ENCODE data around the gene ACTR6. TPM values are rescaled to one million over a fixed set of nuclear protein-coding genes. Genes with fewer than 3 reads are reported as not detected.

The ACTR6 gene
- total RNA-seq, 1 donor: 19.2 TPM

DNA sequence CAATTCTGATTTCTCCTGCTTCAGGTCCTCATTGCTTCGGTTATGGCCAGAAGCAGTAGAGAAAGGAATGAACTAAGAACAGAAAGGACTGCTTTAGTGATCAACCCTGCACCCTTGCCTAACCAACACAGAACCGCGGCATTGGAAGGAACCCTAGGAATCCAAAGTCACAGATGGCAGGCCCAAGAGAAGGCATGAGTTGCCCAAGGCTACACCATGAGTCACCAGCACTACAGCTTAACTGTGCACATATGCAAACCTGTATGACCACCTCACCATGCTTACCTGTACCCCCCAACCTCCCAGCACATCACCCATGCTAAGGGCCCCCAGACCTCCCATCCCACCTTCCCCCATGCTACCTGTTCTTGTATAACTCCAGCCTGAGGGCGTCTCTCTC, 32.1 kb upstream of the ACTR6 start:
- Histone ChIP-seq H3K4me1 (ENCODE audit: insufficient read depth, low read length) (no peaks in the 10 kb centered on the region), H4K20me1 (ENCODE audit: insufficient read depth, low read length) (peaks cover 2% of the 10 kb centered on the region), H3K36me3 (ENCODE audit: insufficient read depth, low read length) (no peaks in the 10 kb centered on the region), H3K4me2 (ENCODE audit: insufficient read depth, low read length) (no peak overlapping the region), H3K4me3 (ENCODE audit: insufficient read depth, low read length) (no peak overlapping the region), H3K27ac (ENCODE audit: low read depth, low read length) (no peak overlapping the region), H2AFZ (ENCODE audit: low read length) (no peak overlapping the region), H3K9me3 (ENCODE audit: low read depth, low read length) (no peaks in the 10 kb centered on the region), H3K27me3 (ENCODE audit: insufficient read depth, low read length) (peaks cover 4% of the 10 kb centered on the region), H3K79me2 (ENCODE audit: insufficient read depth, low read length) (no peaks in the 10 kb centered on the region)
- TF ChIP-seq, protein P1, sequence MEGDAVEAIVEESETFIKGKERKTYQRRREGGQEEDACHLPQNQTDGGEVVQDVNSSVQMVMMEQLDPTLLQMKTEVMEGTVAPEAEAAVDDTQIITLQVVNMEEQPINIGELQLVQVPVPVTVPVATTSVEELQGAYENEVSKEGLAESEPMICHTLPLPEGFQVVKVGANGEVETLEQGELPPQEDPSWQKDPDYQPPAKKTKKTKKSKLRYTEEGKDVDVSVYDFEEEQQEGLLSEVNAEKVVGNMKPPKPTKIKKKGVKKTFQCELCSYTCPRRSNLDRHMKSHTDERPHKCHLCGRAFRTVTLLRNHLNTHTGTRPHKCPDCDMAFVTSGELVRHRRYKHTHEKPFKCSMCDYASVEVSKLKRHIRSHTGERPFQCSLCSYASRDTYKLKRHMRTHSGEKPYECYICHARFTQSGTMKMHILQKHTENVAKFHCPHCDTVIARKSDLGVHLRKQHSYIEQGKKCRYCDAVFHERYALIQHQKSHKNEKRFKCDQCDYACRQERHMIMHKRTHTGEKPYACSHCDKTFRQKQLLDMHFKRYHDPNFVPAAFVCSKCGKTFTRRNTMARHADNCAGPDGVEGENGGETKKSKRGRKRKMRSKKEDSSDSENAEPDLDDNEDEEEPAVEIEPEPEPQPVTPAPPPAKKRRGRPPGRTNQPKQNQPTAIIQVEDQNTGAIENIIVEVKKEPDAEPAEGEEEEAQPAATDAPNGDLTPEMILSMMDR (IDR thresholded peaks at IDR 0.05; ENCODE audit: extremely low read depth, low read depth, low read length): no peak
- DNase-seq (ENCODE audit: insufficient read length, low spot score, missing footprints): no peak

GRCh38 chr12:100169345-100169744, 31.3 kb upstream of the ACTR6 start:
- Histone ChIP-seq H2AFZ (ENCODE audit: low read length) (no peak overlapping the region), H3K4me1 (ENCODE audit: insufficient read depth, low read length) (no peaks in the 10 kb centered on the region), H3K4me2 (ENCODE audit: insufficient read depth, low read length) (no peak overlapping the region), H3K79me2 (ENCODE audit: insufficient read depth, low read length) (no peaks in the 10 kb centered on the region), H3K27ac (ENCODE audit: low read depth, low read length) (no peak overlapping the region), H3K4me3 (ENCODE audit: insufficient read depth, low read length) (no peak overlapping the region), H3K36me3 (ENCODE audit: insufficient read depth, low read length) (no peaks in the 10 kb centered on the region), H3K27me3 (ENCODE audit: insufficient read depth, low read length) (peaks cover 4% of the 10 kb centered on the region), H4K20me1 (ENCODE audit: insufficient read depth, low read length) (peaks cover under 1% of the 10 kb centered on the region), H3K9me3 (ENCODE audit: low read depth, low read length) (no peaks in the 10 kb centered on the region)
- TF ChIP-seq, protein P1 (IDR thresholded peaks at IDR 0.05; ENCODE audit: extremely low read depth, low read depth, low read length): no peak
- DNase-seq (ENCODE audit: insufficient read length, low spot score, missing footprints): no peak

DNA sequence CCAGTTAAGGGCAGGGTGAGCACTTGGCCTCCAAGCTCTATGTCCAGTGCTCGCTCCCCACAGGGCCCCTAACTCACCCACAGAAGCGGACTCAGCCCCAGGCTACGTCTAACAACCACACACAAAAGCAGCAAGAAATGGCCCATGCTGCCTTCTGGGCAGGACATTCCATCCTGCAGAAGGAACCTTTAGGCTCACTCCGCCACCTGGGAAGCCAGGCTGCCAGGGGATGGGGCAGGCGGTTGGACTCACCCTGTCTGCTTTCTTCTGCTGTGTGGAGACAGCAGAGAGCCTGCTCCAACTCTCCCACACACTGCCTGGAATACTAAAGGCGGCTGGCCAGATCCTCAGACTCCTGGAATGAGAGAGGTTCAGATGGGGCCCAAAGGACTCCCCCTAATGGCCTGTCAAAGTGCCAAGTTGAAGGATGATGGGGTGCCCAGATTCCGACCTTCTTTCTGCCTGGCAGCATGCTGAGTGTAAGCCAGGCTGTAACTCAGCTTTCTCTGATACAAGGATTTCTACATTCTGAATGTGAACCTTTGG, 30.2 kb upstream of the ACTR6 start:
- Histone ChIP-seq H2AFZ (ENCODE audit: low read length) (no peak overlapping the region), H3K4me3 (ENCODE audit: insufficient read depth, low read length) (no peak overlapping the region), H3K9me3 (ENCODE audit: low read depth, low read length) (no peaks in the 10 kb centered on the region), H3K4me1 (ENCODE audit: insufficient read depth, low read length) (no peaks in the 10 kb centered on the region), H3K4me2 (ENCODE audit: insufficient read depth, low read length) (no peak overlapping the region), H3K79me2 (ENCODE audit: insufficient read depth, low read length) (no peaks in the 10 kb centered on the region), H4K20me1 (ENCODE audit: insufficient read depth, low read length) (no peaks in the 10 kb centered on the region), H3K27me3 (ENCODE audit: insufficient read depth, low read length) (no peaks in the 10 kb centered on the region), H3K27ac (ENCODE audit: low read depth, low read length) (no peak overlapping the region), H3K36me3 (ENCODE audit: insufficient read depth, low read length) (no peaks in the 10 kb centered on the region)
- TF ChIP-seq, protein P1 (IDR thresholded peaks at IDR 0.05; ENCODE audit: extremely low read depth, low read depth, low read length): no peak
- DNase-seq (ENCODE audit: insufficient read length, low spot score, missing footprints): no peak

GRCh38 chr12:100171248-100171647, 29.4 kb upstream of the ACTR6 start:
- no peak overlapping the region for H3K4me2 ChIP-seq (ENCODE audit: insufficient read depth, low read length)
- H2AFZ ChIP-seq (ENCODE audit: low read length): no peak overlapping the region
- no peaks in the 10 kb centered on the region for H3K9me3 ChIP-seq (ENCODE audit: low read depth, low read length)
- DNase-seq (ENCODE audit: insufficient read length, low spot score, missing footprints): no peak
- H3K79me2 ChIP-seq (ENCODE audit: insufficient read depth, low read length): no peaks in the 10 kb centered on the region
- H3K4me3 ChIP-seq (ENCODE audit: insufficient read depth, low read length): no peak overlapping the region
- H3K27ac ChIP-seq (ENCODE audit: low read depth, low read length): no peak overlapping the region
- no peaks in the 10 kb centered on the region for H4K20me1 ChIP-seq (ENCODE audit: insufficient read depth, low read length)
- no peaks in the 10 kb centered on the region for H3K4me1 ChIP-seq (ENCODE audit: insufficient read depth, low read length)
- TF ChIP-seq, protein P1 (IDR thresholded peaks at IDR 0.05; ENCODE audit: extremely low read depth, low read depth, low read length): no peak
- H3K27me3 ChIP-seq (ENCODE audit: insufficient read depth, low read length): no peaks in the 10 kb centered on the region
- no peaks in the 10 kb centered on the region for H3K36me3 ChIP-seq (ENCODE audit: insufficient read depth, low read length)
